Caco-2 (cell line): Measurements from ENCODE around the gene HOXB9. TPM values are rescaled to one million over a fixed set of nuclear protein-coding genes. Genes with fewer than 3 reads are reported as not detected.

Source experiments
- BruUV-seq: library from RNA; stranded (reverse); fragments of 400-500 nt; replicated peaks from 2 replicates; lab custom pipeline; 2021; lab: Mats Ljungman, UMichigan
- CTCF ChIA-PET: fragments of 300-600 bp; sonication (Branson Sonifier 250); formaldehyde crosslinking; loops from one replicate; lab custom pipeline; 2022; ENCODE audit warnings: antibody characterized with exemption; lab: Charles Lee
- POLR2A ChIA-PET: fragments of 300-600 bp; sonication (Branson Sonifier 250); formaldehyde crosslinking; loops from one replicate; lab custom pipeline; 2022; ENCODE audit warnings: antibody characterized with exemption; lab: Charles Lee
- DNase-seq, 2 experiments: peaks; one replicate each; pipeline versions ENCODE4 v3.0.0 to v3.0.0-alpha.2; 2020 to 2022
- H3K27me3 ChIP-seq: replicated peaks from 2 replicates; pipeline ENCODE4 v1.6.0; 2011; ENCODE audit warnings: low read length; ENCODE audit not compliant: control insufficient read depth, insufficient read depth
- H3K36me3 ChIP-seq: 2 replicates; pipeline ENCODE4 v1.5.1; 2011; ENCODE audit warnings: low read length; ENCODE audit not compliant: control insufficient read depth, insufficient read depth
- H3K4me1 ChIP-seq: fragments of 250-450 bp; sonication (Bioruptor Pico); 2 replicates; pipeline ENCODE4 v1.5.1; 2020; ENCODE audit warnings: mild to moderate bottlenecking
- H3K4me3 ChIP-seq: 2 replicates; pipeline ENCODE4 v1.5.1; 2011; ENCODE audit warnings: low read depth, mild to moderate bottlenecking, control low read depth, low read length
- H3K9me3 ChIP-seq: fragments of 250-450 bp; sonication (Bioruptor Pico); 2 replicates; pipeline ENCODE4 v1.5.1; 2020; ENCODE audit warnings: mild to moderate bottlenecking, moderate library complexity
- H3K27ac Mint-ChIP-seq: one replicate; pipeline ENCODE4 v1.8.0; 2022; ENCODE audit warnings: mixed read lengths; ENCODE audit not compliant: unreplicated experiment
- H3K27me3 Mint-ChIP-seq: one replicate; pipeline ENCODE4 v1.8.0; 2022; ENCODE audit warnings: mixed read lengths; ENCODE audit not compliant: insufficient read depth, unreplicated experiment
- H3K36me3 Mint-ChIP-seq: one replicate; pipeline ENCODE4 v1.8.0; 2022; ENCODE audit warnings: mild to moderate bottlenecking, mixed read lengths; ENCODE audit not compliant: insufficient read depth, unreplicated experiment
- H3K4me1 Mint-ChIP-seq: one replicate; pipeline ENCODE4 v1.8.0; 2022; ENCODE audit warnings: low read depth, mixed read lengths; ENCODE audit not compliant: unreplicated experiment
- H3K4me3 Mint-ChIP-seq: one replicate; pipeline ENCODE4 v1.8.0; 2022; ENCODE audit warnings: mild to moderate bottlenecking, moderate library complexity, mixed read lengths; ENCODE audit not compliant: unreplicated experiment
- H3K9me3 Mint-ChIP-seq: one replicate; pipeline ENCODE4 v1.8.0; 2022; ENCODE audit warnings: mixed read lengths; ENCODE audit not compliant: unreplicated experiment
- CTCF ChIP-seq, 2 experiments: fragments of 200-600 bp in 1 of 2; IDR thresholded peaks; 1 replicate in 1 of 2; 2 replicates in 1 of 2; pipeline versions ENCODE4 v1.5.1 to v1.8.0; 2011 to 2022; ENCODE audit warnings: antibody characterized with exemption in 1 of 2, control low read depth in 1 of 2, inconsistent platforms in 1 of 2, low read depth in 1 of 2, low read length in 1 of 2, mild to moderate bottlenecking in 1 of 2, moderate library complexity in 1 of 2; ENCODE audit not compliant: insufficient read depth in 1 of 2, severe bottlenecking in 1 of 2, unreplicated experiment in 1 of 2
- intact Hi-C: fragments of 100-400 bp; cut with micrococcal nuclease; formaldehyde crosslinking; loops from one replicate; pipeline ENCODE4 v1.10.0; 2022; ENCODE audit not compliant: unreplicated experiment
- total RNA-seq: library from RNA; stranded (reverse); gene quantifications from 2 replicates; pipeline ENCODE4 v1.2.3, GENCODE V29; 2022

The HOXB9 gene
- total RNA-seq, 1 experiment from 2014 or later = 4.5 TPM

- H3K36me3 Mint-ChIP-seq = peaks cover 4% of the 10 kb centered on the region
- CTCF ChIA-PET = interaction anchor here (0.8 to 1.6 kb wide), 3 partner anchors 255 to 316 kb away, joined by 3 to 4 read pairs (median 3); no protein-coding TSS in a partner anchor
- no peak overlapping the region for H3K4me3 Mint-ChIP-seq
These were observed 2.6 kb downstream of the HOXB9 start for GRCh38 chr17:48623583-48623982.

GRCh38 chr17:48622857-48623256, 3.3 kb downstream of the HOXB9 start:
- H3K27me3 ChIP-seq = peaks cover 36% of the 10 kb centered on the region
- TF ChIP-seq CTCF (IDR thresholded peaks at IDR 0.05; ENCODE audit: insufficient read depth in 1 of 2, low read depth in 1 of 2, low read length in 1 of 2, severe bottlenecking in 1 of 2, unreplicated experiment in 1 of 2) = no peak
- intact Hi-C loops = no loop called here
- Mint-ChIP-seq H3K4me1 (peaks cover 24% of the 10 kb centered on the region), H3K27ac (no peak overlapping the region), H3K4me3 (no peak overlapping the region), H3K36me3 (peaks cover 7% of the 10 kb centered on the region), H3K27me3 (peaks cover 63% of the 10 kb centered on the region), H3K9me3 (no peaks in the 10 kb centered on the region)
- H3K4me1 ChIP-seq = peaks cover 16% of the 10 kb centered on the region
- BruUV-seq = no TSS peak
- no peak overlapping the region for H3K4me3 ChIP-seq
- no peak for DNase-seq
- POLR2A ChIA-PET = no interaction called here
- H3K36me3 ChIP-seq = no peaks in the 10 kb centered on the region
- H3K9me3 ChIP-seq = no peaks in the 10 kb centered on the region
- CTCF ChIA-PET = interaction anchor here (0.6 to 2.2 kb wide), 4 partner anchors 10 to 299 kb away, joined by 3 to 9 read pairs (median 3); no protein-coding TSS in a partner anchor

More at GRCh38 chr17:48623583-48623982, 2.6 kb downstream of the HOXB9 start:
- H3K9me3 ChIP-seq = no peaks in the 10 kb centered on the region
- POLR2A ChIA-PET = no interaction called here
- H3K27me3 Mint-ChIP-seq = peaks cover 63% of the 10 kb centered on the region
- H3K27ac Mint-ChIP-seq = no peak overlapping the region
- peaks cover 34% of the 10 kb centered on the region for H3K27me3 ChIP-seq
- peaks cover 17% of the 10 kb centered on the region for H3K4me1 Mint-ChIP-seq
- no peaks in the 10 kb centered on the region for H3K36me3 ChIP-seq
- H3K4me3 ChIP-seq = no peak overlapping the region
- DNase-seq = no peak
- no TSS peak for BruUV-seq
- H3K9me3 Mint-ChIP-seq = no peaks in the 10 kb centered on the region
- peaks cover 11% of the 10 kb centered on the region for H3K4me1 ChIP-seq
- no peak for TF ChIP-seq CTCF (IDR thresholded peaks at IDR 0.05; ENCODE audit: insufficient read depth in 1 of 2, low read depth in 1 of 2, low read length in 1 of 2, severe bottlenecking in 1 of 2, unreplicated experiment in 1 of 2)
- intact Hi-C loops = no loop called here

DNA sequence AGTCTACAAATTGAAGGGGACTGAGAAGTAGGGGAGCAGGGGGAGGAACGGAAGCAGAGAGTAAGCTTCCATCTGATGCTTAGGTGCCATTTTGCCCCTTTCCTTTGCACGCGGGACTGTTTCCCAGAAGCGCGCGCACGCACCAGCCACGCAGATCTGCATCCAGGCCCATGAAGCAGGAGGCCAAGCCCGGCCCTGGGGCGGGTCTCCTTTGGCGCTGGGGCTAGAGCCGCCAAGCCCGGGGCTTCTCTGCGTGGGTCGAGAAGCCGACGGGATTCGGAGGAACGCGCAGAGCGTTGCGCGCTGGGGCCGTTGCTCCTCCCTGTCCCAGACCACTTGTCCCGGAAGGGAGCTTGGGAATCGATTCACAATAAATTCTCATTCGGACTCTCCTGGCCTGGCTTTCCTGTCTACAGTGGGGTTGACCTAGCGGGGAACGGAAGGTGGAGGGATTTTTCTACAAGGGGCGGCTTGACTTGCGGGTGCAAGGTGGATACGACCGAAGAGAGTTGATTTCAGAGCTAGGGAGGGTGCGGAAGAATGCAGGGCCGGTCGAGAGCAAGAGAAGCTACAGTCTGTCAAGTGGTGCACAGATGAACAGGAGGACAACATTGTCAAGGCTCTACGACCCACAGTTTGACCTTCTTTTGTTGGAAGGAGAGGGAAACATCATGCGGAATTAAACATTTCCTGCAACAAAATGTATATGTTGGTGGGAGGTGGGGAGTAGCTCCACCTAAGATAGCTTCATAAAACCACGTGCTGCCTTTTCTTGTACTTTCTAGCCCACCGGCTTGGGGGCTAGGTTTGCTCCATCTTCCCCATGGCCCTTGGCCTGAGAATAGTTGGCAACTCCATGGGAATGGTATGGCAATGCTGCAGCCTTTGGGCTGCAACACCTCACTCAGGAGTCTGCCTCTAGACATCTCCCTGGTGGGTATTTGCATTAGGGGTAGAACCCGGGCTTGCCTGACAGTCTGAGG, 4.5 kb downstream of the HOXB9 start:
- Histone ChIP-seq H3K36me3 (no peaks in the 10 kb centered on the region), H3K4me3 (no peak overlapping the region), H3K4me1 (peaks cover 12% of the 10 kb centered on the region), H3K27me3 (peaks cover 29% of the 10 kb centered on the region), H3K9me3 (no peaks in the 10 kb centered on the region)
- no TSS peak for BruUV-seq
- no peak for TF ChIP-seq CTCF (IDR thresholded peaks at IDR 0.05; ENCODE audit: insufficient read depth in 1 of 2, low read depth in 1 of 2, low read length in 1 of 2, severe bottlenecking in 1 of 2, unreplicated experiment in 1 of 2)
- peaks cover 7% of the 10 kb centered on the region for H3K36me3 Mint-ChIP-seq
- no peaks in the 10 kb centered on the region for H3K9me3 Mint-ChIP-seq
- peaks cover 64% of the 10 kb centered on the region for H3K27me3 Mint-ChIP-seq
- POLR2A ChIA-PET = no interaction called here
- H3K27ac Mint-ChIP-seq = no peak overlapping the region
- CTCF ChIA-PET = interaction anchor here (0.6 to 2.2 kb wide), 5 partner anchors 9 to 314 kb away, joined by 3 to 9 read pairs (median 4); no protein-coding TSS in a partner anchor
- H3K4me1 Mint-ChIP-seq = peaks cover 34% of the 10 kb centered on the region
- H3K4me3 Mint-ChIP-seq = no peak overlapping the region
- intact Hi-C loops = no loop called here
- DNase-seq = no peak
